SKM-1 treated with dmso at 0.1 percent for 144 hours (cell line): Measurements from ENCODE around the gene AIP.

Source experiments
- DNase-seq: peaks from one replicate; lab custom pipeline; 2025; ENCODE audit not compliant: unreplicated experiment; lab: John Stamatoyannopoulos, UW

AIP gene

DNA sequence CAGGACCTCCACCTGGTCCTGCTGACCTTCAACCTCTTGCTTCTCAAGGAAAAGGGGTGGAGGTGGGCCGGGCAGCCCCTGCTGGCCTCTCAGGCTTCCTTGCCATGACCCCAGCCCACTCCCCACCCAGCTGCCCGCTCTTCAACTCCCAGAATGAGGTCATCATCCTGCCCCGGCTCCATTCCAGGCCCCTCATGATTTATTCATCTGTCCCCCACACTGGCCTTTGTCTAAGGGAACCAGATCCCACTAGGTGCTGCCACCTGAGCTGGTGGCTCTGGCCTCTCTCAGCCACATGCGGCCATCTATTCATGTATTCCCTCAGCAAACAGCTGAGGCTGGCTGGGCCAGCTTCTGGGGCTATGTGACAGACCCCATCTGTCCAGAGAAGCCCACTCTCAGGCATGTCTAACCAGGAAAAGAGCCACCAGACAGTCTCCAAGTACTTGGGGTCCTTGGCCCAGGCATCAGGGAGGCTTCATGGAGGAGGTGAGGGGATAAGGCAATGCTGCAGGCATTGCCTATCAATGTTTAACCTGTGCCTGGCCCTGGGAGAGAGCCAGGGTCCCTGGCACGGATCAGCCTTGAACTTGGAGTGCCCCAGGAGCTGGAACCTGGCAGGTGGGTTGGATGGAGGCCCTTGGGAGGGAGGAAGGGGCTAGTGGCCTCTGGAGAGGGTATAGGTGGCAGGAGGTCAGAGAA is 42.6 kb downstream of the AIP start:
- no peak for DNase-seq

GRCh38 chr11:67528376-67528775 is 45.5 kb downstream of the AIP start:
- DNase-seq, result no peak

DNA sequence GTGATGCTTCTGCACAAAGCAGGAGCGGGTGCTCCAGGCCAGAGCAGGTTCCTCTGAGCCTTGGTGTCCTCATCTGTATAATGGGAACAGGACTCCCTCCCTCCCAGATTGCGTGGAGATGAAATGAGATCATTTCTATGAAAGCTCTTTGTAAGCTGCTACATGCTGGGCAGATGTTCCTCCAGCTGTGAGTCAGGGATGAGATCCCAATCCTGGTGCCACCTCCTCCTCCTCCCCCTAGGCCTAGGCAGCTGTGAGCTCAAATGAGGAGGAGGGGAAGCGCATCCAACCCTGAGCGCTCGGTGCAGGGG is 47.4 kb downstream of the AIP start:
- no peak for DNase-seq

DNA sequence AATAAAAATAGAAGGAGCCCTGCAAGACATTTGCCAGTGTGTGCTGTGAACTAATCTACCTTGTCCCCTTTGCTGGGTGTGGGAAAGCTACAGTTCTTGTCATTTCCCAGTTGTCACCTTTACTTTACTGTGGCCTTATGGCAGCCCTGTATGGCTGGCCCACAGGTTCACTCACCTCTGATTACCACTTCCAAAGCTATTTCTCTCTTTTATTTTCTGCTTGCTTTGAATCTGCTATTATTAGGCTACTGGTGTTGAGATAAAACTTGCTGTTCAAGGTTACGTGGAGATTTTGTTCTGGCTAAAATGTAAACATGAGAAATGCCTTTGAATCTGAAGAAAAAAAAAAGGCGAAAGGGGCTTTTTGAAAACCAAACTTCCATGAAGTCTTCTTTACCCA is 50.1 kb downstream of the AIP start:
- DNase-seq, result no peak

DNA sequence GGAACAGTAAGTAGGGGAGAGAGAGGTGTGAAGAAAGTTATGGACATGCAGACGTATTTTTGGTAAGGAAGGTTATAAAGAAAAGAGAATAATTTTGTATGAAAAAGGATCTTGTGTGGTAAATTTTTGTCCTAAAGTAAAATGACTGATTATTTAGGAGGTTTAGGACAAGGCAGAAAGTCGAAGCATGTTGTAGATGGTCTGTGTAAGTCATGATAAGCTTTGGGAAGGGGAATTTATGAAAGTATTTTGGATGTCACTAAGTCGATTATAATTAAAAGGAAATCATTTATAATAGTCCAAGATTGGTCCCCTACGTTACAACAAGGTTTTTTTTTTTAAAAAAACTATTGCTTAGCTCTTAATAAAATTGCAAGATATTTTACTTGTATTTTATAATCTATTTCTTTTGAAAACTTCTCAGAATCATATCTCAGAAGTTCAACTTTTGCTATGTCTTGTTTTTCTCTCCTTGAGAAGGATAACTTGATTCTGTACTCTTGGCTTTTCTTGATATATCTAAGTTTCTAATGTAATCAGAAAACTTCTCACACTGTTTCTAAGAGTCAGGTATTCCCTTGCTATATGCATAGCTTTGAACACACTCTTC is 51.3 kb downstream of the AIP start:
- no peak for DNase-seq

- DNase-seq, result no peak
These were observed 52.7 kb downstream of the AIP start for GRCh38 chr11:67535561-67535960.

DNA sequence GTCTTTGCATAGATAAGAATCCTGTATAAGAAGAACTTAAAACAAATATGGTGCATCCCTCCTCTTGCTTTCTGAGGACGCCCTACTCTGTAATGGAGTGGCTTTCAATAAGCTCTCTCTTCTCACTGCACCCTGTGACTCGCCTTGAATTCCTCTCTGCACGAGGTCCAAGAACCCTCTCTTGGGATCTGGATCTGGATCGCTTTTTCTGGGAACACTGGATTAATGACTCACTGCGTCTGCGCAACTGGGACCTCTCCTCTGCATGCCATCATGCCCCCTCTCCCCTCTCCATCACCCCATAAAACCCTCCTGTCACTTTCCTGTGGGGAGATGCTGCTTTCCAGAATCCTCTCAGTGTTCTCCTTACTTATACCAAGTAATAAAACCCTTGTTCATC is 55.5 kb downstream of the AIP start:
- no peak for DNase-seq

DNA sequence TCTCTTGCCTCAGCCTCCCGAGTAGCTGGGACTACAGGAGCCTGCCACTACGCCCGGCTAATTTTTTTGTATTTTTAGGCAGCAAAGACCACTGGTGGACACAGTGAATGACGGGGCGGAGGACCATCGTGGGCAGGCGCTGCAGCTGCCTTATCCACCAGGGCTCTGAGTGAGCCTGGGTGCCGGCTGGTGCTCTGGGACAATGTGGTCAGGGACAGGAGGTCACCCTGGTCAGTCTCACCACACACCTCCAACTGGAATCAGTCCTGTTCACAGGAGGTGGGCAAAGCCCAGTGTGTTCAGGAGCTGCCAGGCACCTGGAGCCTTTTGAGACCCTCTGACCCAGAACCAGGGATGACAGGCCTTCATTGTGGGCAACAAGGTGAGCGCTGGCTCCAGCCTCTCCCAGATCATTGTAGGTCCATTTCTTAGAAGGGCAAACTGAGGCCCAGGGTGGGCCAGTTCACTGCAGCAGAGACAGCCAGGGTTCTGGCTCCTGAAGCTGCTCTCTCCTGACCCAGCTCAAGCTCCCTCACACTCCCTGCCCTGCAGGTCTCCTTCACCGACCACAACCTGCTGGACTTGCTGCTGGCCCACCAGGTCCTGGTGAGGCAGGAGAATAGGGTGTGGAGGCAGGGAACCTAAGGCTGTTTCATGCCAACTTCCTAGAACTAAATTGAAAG is 56.1 kb downstream of the AIP start:
- DNase-seq, result no peak

- DNase-seq, result no peak
These were observed 56.7 kb downstream of the AIP start for GRCh38 chr11:67539550-67539949.
